Nephron (organoid): ENCODE data around the gene TBC1D22B.
A peak's percentile ranks its signal among the peaks of the same experiment; 100 is the strongest.

Experiments
- H3K27ac Mint-ChIP-seq, 3 experiments: 2 replicates each; pipeline ENCODE4 v1.8.0; 2020; ENCODE audit warnings: mixed read lengths in 3 of 3, mild to moderate bottlenecking in 2 of 3, moderate library complexity in 1 of 3
- H3K27me3 Mint-ChIP-seq: 2 replicates; pipeline ENCODE4 v1.8.0; 2021; ENCODE audit warnings: low read depth, mild to moderate bottlenecking, moderate library complexity, mixed read lengths
- H3K36me3 Mint-ChIP-seq: 2 replicates; pipeline ENCODE4 v1.8.0; 2020; ENCODE audit warnings: low read depth, mixed read lengths
- H3K4me1 Mint-ChIP-seq: 2 replicates; pipeline ENCODE4 v1.8.0; 2020; ENCODE audit warnings: mixed read lengths
- H3K4me3 Mint-ChIP-seq, 3 experiments: 2 replicates each; pipeline ENCODE4 v1.8.0; 2020; ENCODE audit warnings: mild to moderate bottlenecking in 3 of 3, mixed read lengths in 3 of 3, moderate library complexity in 2 of 3
- H3K9me3 Mint-ChIP-seq: 2 replicates; pipeline ENCODE4 v1.8.0; 2020; ENCODE audit warnings: mixed read lengths
- TF ChIP-seq, protein P1 (sequence below), 3 experiments: fragments of 200-600 bp; sonication (generic); IDR thresholded peaks; one replicate each; pipeline ENCODE4 v1.5.0; 2021; ENCODE audit warnings: antibody characterized with exemption in 3 of 3; ENCODE audit not compliant: unreplicated experiment in 3 of 3

Gene TBC1D22B

DNA sequence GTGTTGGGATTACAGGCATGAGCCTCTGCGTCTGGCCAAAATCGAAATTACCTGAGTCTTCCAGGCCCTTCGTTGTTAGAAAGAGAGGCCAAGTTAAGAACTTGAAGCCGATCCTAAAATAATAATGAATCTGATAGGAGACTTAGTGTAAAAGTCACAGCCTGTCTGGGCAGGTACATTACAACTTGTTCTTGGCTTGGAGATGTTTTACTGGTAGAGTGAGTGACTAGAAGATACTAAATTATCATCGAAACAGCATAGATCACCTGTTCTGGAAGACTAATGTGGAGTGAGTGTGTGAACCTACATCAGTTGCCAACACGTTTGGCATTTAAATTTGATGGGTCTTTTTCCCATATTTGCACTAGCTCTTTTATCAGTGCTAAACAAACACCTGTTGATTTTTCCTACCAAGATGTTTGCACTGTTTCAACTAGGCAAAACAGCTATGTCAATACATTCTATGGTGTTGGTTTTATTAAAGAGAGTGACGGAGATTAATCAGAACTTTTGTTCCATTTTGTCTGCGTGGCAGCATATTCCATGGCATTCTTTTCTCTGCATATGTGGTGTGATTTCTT lies 5.0 kb downstream of the TBC1D22B start:
- TF ChIP-seq, protein P1, sequence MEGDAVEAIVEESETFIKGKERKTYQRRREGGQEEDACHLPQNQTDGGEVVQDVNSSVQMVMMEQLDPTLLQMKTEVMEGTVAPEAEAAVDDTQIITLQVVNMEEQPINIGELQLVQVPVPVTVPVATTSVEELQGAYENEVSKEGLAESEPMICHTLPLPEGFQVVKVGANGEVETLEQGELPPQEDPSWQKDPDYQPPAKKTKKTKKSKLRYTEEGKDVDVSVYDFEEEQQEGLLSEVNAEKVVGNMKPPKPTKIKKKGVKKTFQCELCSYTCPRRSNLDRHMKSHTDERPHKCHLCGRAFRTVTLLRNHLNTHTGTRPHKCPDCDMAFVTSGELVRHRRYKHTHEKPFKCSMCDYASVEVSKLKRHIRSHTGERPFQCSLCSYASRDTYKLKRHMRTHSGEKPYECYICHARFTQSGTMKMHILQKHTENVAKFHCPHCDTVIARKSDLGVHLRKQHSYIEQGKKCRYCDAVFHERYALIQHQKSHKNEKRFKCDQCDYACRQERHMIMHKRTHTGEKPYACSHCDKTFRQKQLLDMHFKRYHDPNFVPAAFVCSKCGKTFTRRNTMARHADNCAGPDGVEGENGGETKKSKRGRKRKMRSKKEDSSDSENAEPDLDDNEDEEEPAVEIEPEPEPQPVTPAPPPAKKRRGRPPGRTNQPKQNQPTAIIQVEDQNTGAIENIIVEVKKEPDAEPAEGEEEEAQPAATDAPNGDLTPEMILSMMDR (IDR thresholded peaks at IDR 0.05; ENCODE audit: unreplicated experiment in 3 of 3) = no peak
- no peaks in the 10 kb centered on the region for H3K27me3 Mint-ChIP-seq
- H3K27ac Mint-ChIP-seq = peak overlapping the region in 2 of 3 experiments; percentile 22 to 24
- H3K4me1 Mint-ChIP-seq = peaks cover 34% of the 10 kb centered on the region
- H3K36me3 Mint-ChIP-seq = peaks cover 3% of the 10 kb centered on the region
- H3K9me3 Mint-ChIP-seq = no peaks in the 10 kb centered on the region
- H3K4me3 Mint-ChIP-seq = no peak overlapping the region

DNA sequence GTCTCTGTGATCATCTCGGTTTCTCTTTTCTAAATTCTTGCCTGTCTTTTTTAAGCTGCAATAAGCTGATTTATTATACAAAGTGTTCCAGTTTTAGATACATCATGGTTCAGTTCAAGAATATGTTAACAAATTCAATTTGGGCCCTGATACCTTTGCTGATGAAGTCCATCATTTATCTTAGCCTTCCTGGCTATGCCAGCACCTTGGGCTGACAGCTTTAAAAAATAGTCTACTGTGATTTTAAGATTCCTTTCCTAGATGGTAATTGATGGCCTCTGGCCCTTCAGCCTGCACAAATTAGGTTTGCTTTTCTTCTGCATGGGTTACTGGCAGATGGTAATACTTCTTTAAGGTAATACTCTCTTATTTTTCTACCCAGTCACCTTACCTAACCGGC lies 7.4 kb downstream of the TBC1D22B start:
- H3K4me1 Mint-ChIP-seq = peaks cover 18% of the 10 kb centered on the region
- H3K9me3 Mint-ChIP-seq = no peaks in the 10 kb centered on the region
- peaks cover 22% of the 10 kb centered on the region for H3K36me3 Mint-ChIP-seq
- H3K27me3 Mint-ChIP-seq = no peaks in the 10 kb centered on the region
- H3K4me3 Mint-ChIP-seq = no peak overlapping the region
- H3K27ac Mint-ChIP-seq = peak overlapping the region in 2 of 3 experiments; percentile 35 to 48
- TF ChIP-seq, protein P1 (IDR thresholded peaks at IDR 0.05; ENCODE audit: unreplicated experiment in 3 of 3) = no peak

DNA sequence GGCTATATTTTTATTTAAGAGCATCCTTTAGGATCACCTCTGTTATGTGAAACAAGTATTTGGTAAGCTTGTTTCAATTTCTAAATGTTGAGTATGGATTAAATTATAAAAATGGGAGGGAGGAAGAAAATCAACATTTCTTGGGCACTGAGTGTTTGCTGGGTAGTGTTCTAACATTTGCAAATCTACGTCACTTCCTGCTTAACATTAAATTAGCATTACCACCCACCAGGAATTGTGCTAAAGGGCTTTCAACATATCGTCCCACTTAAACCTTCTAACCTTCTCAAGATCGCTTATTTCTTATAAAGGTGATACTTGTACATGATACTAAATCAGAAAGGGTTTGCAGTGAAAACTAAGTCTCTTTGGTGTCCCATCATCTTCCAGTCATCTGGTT lies 8.3 kb downstream of the TBC1D22B start:
- Mint-ChIP-seq H3K27ac (no peak overlapping the region), H3K4me3 (no peak overlapping the region), H3K27me3 (no peaks in the 10 kb centered on the region), H3K9me3 (no peaks in the 10 kb centered on the region), H3K36me3 (peaks cover 27% of the 10 kb centered on the region), H3K4me1 (peaks cover 18% of the 10 kb centered on the region)
- TF ChIP-seq, protein P1 (IDR thresholded peaks at IDR 0.05; ENCODE audit: unreplicated experiment in 3 of 3) = no peak

DNA sequence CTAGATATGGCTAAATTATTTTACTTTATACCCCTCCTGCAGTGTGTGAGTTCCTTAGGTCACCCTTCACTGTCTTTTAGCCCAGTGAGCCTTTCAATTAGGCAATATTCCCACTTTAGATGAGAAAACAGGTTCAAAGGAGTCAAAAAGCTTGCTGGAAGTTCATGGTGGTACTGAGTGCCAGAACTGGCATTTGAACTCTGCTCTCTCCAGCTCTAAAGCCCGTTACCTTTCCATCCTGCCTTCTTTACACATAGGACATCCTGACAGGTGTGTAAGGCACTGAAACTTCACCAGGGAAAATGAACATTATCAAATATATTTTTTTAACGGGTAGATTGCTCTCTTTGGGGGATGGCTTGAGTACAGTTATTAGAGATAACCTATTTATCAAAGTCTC lies 11.5 kb downstream of the TBC1D22B start:
- no peaks in the 10 kb centered on the region for H3K27me3 Mint-ChIP-seq
- H3K9me3 Mint-ChIP-seq = no peaks in the 10 kb centered on the region
- H3K36me3 Mint-ChIP-seq = peaks cover 24% of the 10 kb centered on the region

DNA sequence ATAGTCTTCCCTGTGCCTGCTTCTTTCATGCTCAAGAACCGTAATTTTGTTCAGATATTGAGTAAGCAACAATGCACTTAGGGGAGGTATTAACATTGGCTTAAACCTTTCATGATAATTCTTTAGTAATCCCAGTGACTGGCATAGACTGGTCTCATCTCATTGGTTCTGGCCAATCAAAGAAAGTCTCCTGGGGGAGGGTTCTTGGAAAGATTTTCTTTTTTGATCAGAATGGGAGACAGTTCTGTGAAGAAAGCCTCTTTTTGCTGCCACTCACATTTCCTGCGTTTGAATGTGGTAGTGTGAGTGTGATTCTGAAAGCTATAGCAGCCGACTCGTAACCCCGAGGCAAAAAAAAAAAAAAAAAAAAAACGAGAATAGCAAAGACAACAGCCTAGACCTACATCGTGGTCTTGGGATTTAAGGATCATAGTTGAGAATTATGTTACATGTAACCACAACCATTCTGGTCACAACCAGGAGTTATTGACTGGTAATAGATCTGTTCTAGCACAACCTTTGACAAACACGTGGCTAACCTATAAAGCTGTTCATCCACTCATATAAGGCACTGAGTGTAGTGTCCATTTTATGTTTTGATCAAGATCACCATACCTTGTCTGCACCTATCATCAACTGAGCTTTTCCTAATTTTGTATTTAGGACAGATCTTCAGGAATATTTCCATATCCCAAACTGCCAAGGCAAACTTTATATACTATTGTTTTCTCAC lies 15.4 kb downstream of the TBC1D22B start:
- Mint-ChIP-seq H3K27me3 (no peaks in the 10 kb centered on the region), H3K27ac (peak overlapping the region in 1 of 3 experiments; percentile 55), H3K9me3 (no peaks in the 10 kb centered on the region), H3K4me3 (no peak overlapping the region), H3K4me1 (peaks cover 13% of the 10 kb centered on the region), H3K36me3 (peaks cover 23% of the 10 kb centered on the region)
- TF ChIP-seq, protein P1 (IDR thresholded peaks at IDR 0.05; ENCODE audit: unreplicated experiment in 3 of 3) = no peak

More for the DNA sequence above, 11.5 kb downstream of the TBC1D22B start:
- TF ChIP-seq, protein P1 (IDR thresholded peaks at IDR 0.05; ENCODE audit: unreplicated experiment in 3 of 3) = no peak
- Mint-ChIP-seq H3K4me3 (no peak overlapping the region), H3K27ac (no peak overlapping the region), H3K4me1 (peaks cover 19% of the 10 kb centered on the region)
